Uterus (tissue), 2 donors: Measurements from ENCODE around the gene PCED1B.

Source experiments
- POLR2A ChIP-seq, 2 donors: fragments of 450-650 bp; IDR thresholded peaks; one replicate each; pipeline ENCODE4 v1.6.1; 2016; ENCODE audit warnings: antibody characterized with exemption in 2 of 2, mild to moderate bottlenecking in 1 of 2, moderate library complexity in 1 of 2
- TF ChIP-seq, protein P1 (sequence below), 4 experiments: fragments of 200-600 bp in 2 of 4; fragments of 450-650 bp in 2 of 4; sonication (generic) in 2 of 4; IDR thresholded peaks; one replicate each; pipeline ENCODE4 v1.5.1; 2016 to 2019; ENCODE audit warnings: antibody characterized with exemption in 4 of 4, mild to moderate bottlenecking in 2 of 4, moderate library complexity in 1 of 4

DNA sequence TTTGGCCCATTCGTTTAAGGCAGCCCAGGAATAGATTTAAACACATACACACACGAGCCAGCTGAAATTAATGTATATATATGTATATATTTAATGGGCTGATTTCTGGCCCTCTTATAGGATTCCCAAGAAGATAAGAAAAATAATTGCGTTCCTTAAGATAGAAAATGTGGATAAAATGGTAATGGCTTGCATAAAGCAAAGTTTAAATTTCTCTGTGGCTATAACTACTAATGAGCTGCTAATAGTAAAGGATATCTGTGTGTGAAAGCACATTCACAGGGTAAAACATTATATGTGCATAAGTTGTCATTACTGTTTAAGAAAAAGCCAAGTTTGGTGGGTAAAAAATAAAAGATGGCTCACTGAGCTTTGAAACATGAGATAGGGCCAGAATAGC is 134.0 kb downstream of the PCED1B start:
- TF ChIP-seq, protein P1, sequence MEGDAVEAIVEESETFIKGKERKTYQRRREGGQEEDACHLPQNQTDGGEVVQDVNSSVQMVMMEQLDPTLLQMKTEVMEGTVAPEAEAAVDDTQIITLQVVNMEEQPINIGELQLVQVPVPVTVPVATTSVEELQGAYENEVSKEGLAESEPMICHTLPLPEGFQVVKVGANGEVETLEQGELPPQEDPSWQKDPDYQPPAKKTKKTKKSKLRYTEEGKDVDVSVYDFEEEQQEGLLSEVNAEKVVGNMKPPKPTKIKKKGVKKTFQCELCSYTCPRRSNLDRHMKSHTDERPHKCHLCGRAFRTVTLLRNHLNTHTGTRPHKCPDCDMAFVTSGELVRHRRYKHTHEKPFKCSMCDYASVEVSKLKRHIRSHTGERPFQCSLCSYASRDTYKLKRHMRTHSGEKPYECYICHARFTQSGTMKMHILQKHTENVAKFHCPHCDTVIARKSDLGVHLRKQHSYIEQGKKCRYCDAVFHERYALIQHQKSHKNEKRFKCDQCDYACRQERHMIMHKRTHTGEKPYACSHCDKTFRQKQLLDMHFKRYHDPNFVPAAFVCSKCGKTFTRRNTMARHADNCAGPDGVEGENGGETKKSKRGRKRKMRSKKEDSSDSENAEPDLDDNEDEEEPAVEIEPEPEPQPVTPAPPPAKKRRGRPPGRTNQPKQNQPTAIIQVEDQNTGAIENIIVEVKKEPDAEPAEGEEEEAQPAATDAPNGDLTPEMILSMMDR (IDR thresholded peaks at IDR 0.05) = no peak
- TF ChIP-seq POLR2A (IDR thresholded peaks at IDR 0.05) = no peak
